C1 segment of cervical spinal cord (tissue), 14 donors: ENCODE data around the gene CCL17.
"Not testable (repeated sequence)": the region's sequence is repeated elsewhere in the genome, so short reads cannot be mapped to it uniquely, and the experiment has no call there.

ENCODE experiments used
- DNase-seq, 14 donors: peaks; one replicate each; lab custom pipeline; 2025; lab: John Stamatoyannopoulos, UW

Gene CCL17

DNA sequence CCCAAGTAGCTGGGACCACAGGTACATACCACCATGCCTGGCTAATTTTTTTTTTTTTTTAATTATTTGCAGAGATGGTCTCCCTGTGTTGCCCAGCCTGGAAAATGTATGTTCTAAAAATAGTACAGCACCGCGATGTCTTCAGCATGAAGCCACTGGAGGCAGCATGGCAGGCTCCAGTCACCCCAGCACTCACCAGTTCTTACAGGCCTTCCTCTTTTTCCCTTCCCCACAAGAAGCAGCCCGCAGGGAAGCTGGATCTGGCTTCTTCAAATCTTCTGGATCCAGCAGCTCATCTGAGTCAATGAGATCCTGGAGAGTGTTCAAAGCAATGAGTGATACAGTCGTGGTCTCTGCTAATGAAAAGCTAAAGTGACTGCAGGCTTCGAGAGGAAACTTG lies 26.4 kb downstream of the CCL17 start:
- no peak for DNase-seq

DNA sequence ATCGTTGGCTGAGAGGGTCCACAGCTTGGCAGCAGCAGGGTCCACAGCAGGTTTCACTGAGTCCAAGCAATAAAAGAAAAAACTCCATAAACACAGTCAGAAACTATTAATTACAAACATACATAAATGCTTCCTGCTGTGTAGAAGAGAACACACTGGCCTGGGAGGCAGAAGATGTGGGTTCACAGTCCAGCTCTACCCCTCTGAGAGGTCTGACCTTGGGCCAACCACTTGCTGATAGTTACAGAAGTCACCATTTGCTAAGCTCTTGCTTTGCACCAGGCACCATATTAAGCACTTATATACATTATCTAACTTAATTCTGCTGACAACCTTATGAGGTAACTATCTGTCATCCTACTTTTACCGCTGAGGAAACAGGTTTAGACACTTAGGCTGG lies 27.9 kb downstream of the CCL17 start:
- DNase-seq, result no peak

DNA sequence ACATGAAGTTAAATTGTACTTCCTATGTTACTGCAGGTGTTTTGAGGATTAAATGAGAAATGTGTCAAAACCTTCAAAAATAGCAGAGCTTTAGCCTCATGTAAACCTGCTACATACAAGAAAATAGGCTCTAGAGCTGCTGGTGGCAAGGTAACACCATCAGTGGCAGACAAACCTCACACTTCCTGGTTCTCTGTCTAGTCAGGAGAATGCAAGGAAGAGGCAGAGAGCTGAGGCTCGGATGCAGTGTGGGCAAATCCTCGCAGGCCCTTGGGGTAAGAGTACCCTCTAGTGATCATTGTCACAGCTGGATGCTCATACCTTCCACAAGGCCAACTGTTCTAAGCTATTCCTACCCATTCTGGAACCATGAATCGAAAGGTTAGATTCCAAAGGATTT lies 28.4 kb downstream of the CCL17 start:
- no peak for DNase-seq

DNA sequence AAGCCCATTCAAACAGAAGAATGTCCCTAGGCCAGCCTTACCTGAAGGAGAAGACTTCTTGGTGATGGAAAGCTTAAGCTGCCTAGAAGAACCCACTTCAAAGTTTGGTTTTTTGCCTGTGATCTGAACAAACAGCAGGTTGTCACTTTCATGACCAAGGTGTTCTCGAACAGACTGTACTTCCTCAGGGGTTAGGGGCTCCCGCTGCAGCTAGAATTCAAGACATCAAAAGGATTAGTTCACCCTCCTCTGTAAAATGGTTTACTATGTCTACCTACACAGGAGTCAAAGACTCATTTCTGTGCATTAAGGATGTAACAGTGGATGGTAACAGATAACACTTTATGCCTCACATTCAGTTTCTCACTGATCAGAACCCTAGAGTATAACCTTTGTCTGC lies 29.4 kb downstream of the CCL17 start:
- no peak for DNase-seq

DNA sequence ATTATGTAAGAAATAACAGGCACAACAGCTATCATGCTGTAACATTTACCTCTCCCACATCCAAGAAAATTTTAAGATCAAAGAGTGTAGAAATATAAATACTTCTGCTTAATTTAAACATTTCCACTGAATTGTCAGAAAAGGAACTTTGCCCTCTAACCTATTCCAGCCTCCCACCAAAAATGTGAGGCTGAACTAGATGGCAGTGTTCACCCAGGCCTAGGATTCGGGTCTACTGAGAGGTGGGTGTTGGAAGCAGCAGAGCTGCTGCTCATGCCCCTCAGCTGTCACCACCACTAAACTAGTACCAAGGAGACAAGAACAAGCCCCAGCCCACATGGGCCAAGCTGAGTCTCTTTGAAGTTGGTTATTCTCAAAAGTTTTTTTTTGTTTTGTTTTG lies 31.3 kb downstream of the CCL17 start:
- no peak for DNase-seq

DNA sequence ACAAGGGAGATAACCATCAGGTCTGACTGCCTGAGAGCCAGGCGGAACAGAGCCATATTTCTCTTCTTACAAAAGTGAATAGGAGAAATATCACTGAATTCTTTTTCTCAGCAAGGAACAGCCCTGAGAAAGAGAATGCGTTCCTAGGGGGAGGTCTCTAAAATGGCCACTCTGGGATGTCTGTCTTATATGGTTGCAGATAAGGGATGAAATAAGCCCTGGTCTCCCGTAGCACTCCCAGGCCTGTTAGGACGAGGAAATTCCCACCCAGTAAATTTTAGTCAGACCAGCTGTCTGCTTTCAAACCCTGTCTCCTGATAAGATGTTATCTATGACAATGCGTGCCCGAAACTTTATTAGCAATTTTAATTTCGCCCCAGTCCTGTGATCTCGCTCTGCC lies 35.4 kb downstream of the CCL17 start:
- DNase-seq, result not testable (repeated sequence)

DNA sequence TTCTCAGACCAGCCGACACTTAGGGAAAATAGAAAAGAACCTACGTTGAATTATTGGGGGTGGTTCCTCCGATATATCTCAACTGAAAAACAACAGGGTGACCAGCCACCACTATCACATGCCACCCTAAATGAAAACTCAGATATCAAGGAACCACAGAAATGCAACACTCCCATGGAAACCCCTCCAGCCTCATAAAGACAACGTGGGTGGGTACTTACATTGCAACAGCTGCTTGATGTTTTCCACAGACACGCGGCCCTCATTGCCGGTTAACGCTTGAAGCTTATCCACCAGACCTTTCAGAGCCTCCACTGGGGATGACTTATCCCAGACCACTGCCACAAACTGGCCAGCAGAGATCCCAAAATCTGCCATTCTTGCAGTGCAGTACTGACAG lies 36.0 kb downstream of the CCL17 start:
- DNase-seq, result not testable (repeated sequence)

DNA sequence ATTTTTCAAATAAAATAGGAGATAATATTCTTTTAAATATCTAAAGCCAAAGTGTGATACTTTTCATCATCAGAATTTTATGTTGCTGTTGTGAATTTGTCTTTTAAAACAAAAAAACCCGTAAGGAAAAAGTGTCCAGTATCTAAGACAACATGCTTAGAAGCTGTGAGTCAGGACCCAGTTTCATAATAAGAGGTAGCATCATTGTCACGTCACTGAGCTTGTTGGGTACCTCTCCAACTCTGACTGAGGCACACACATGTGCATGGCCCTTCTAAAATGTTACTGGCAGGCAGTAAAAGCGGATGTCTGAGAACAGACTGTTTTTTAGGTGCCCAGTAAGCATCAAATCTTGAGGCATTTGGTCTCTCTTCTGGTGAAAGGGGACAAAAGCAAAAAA lies 40.1 kb downstream of the CCL17 start:
- DNase-seq, result no peak

DNA sequence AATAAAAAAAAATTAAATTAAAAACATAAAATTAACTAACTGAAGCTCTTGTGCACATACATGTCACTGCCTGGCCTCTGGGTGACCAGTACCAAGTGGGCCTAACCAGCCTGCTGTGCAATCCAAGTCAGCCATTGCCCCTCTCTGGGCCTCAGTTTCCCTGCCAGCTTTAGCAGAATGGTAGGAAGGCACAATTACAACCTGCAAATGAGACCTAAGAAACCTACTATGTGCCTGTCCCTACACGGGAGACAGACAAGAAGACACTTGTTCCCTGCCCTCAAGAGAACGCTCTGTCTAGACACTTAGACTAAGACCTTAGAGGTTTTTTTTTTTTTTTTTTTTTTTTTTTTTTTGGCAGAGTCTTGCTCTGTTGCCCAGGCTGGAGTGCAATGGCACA lies 40.9 kb downstream of the CCL17 start:
- no peak for DNase-seq

DNA sequence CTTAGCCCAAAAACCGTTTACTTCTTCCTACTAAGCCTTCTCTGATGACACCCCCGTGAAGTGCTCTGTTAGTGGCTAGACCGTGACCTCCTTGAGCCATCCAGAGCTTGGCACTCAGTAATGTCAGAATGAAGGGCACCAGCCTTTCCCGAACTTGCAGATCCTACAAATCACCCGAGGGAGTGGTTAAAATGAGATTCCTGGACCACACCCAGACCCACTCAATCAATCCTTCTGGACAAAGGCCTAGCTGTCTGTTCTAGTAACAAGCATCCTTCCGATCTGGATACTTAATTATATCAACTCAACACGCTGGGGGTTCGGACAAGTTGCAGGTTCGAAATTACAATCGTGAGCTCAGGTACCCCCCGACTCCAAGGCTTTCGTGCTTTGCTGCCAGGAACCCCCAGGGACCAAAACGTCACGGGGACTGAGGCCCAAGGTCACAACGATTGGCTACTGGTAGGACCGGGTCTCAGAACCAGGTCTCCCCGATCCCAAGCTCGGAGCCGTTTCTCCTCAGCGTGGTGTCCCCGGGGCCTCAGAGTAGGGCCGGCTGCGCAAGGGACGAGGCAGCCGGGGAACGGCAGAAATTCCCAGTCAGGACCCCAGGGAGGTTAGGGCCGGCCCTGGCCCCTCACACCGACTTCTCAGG lies 42.1 kb downstream of the CCL17 start:
- DNase-seq, result peak in 4 of 14 donors; percentile 45 to 64 (median 52)

DNA sequence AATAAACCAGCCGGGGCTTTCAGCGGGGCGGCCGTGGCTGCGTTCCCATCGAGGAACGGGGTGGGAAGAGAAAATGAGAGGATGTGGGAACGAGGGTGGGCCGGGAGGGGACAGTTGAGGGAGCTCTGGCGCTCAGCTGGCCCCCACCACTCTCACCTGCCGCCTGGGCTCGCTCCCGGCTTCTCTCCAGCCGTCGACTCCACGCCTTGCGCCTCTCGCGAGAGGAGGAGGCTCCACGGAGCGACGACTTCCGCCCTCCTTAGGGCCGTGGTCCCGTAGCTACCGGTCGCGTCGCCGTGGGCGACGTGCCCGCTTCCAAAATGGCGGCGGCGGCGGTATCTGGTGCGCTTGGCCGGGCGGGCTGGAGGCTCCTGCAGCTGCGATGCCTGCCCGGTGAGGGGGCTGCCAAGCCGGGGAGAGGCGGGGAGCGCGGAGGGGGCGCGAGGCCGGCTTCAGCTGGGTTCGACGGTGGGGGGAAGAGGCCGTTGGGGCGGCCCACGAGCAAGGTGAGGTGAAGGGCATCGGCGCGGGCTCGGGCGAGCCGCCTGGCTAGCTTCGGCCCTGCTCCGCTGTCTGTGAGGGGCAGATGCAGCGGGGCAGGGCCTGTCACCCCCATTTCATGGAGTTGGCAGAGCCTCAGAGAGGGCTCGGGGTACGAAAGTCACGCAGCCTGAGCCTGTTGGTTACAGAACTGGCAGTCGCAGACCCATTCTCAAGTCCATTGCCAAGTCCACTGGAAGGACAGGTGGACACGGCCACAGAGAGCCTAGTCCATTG lies 42.8 kb downstream of the CCL17 start, which contains the start of the genes CIAPIN1 and COQ9:
Gene CIAPIN1 (minus strand): TSS at position 200 of the 777 bp plus-strand sequence. CDS start 6,457 bp downstream, outside the sequence.
Gene COQ9 (plus strand): TSS at position 294 of the 777 bp plus-strand sequence. CDS start 27 bp downstream, at position 321.
- peak; percentile 20 to 87 (median 82) for DNase-seq

DNA sequence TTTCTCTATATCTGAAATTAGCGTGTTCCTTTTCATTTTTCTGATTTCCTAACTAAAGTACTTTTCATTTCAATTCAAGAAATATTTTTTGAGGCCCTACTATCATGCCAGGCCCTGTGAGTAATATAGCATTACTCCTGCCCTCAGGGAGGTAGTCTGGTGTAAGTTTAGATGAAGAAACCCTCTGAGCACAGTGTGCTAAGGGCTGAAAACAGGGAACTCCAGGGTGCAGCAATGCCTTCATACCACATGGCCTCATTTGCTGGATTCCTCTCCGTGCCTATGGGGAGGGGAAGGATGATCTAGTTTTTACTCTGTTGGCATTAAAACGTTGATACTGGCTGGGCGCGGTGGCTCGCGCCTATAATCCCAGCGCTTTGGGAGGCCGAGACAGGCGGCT lies 47.5 kb downstream of the CCL17 start:
- no peak for DNase-seq

DNA sequence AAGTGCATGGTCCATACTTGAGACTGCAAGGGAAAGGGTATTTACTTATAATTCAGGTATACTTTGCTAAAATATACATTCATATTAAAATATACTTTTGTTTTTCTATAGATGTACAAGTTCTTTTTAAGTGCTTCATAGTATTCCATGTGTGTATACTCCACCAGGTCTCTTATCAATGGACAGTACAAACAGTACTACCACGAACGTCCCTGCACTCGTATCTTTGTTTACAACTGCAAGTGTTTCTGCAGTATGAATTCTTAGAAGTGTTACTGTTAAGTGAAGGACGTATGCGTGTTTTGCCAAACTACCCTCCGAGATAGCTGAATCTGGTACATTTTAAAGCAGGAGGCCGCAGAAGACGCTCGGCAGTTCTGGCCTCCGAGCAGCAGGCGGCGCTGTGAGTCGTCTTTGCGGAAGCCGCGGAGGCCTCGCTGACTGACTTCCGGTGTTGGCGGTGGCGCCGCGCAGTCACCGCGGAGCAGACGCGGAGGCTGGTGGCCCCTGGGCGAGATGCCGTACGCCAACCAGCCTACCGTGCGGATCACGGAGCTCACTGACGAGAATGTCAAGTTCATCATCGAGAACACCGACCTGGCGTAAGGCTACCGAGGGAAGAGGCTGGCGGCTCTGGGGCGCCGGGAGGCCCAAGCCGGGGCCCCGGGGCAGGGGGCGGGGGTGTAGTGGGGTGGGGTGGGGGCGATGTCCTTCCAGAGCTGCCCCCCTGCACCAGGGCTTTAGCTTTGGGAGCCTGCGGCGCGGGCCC lies 57.8 kb downstream of the CCL17 start, which contains the start of gene POLR2C:
Gene POLR2C (plus strand): TSS at position 471 of the 769 bp plus-strand sequence. CDS start 46 bp downstream, at position 517.
- DNase-seq, result peak in 13 of 14 donors; percentile 17 to 83 (median 65)

DNA sequence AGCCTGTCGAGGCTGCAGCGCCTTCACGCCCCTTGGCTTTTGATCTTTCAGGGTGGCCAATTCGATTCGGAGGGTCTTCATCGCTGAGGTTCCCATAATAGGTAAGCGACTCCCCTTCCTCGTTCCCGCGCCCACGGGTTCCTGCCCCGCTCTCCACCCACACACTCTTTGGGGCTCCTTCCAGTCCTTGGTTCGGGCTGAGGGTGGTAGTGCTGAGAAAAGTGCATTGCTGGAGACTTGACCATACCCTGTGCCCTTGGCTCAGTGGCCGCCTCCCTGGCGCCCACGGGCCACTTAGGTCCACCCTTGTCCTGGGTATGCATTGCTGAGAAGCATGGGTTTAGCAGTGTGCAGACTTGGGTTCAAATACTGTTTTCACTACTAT lies 58.4 kb downstream of the CCL17 start:
- DNase-seq, result no peak

DNA sequence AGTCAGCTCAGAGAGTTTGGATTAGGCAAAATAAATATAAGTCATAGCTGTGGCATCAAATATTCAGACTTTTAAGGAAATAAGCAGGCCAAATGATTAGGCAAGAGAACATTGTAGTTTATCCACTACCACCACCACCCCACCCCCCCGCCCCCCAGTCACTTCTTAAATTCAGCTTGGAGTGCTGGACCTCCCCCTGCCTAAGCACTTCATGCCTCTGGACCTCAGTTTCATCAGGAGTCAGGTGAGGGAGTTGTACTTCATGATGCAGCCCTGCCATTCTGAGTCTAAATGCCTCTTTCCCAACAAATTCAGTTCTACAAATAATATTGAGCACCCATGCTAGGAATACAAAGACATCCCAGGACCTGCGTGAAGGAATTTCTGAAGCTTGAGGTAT lies 60.0 kb downstream of the CCL17 start:
- DNase-seq, result no peak
